Measurements from ENCODE around the gene CHAT. TPM values are rescaled to one million over a fixed set of nuclear protein-coding genes. Genes with fewer than 3 reads are reported as not detected.

Gene CHAT
- total and polyA plus RNA-seq, 12 donors, result not detected

GRCh38 chr10:49569031-49569631 is 44.7 kb upstream of the CHAT start:
- Histone ChIP-seq H3K27me3 (no peaks in the 10 kb centered on the region), H3K4me1 (replicated peaks in 1 of 2) (no peaks in the 10 kb centered on the region), H3K36me3 (replicated peaks in 1 of 2) (no peaks in the 10 kb centered on the region), H3K4me3 (no peak overlapping the region), H3K9me3 (replicated peaks in 1 of 3) (no peaks in the 10 kb centered on the region), H3K27ac (peak overlapping the region in 1 of 5 donors; percentile 49)
- 43 to 61% (median 47%) methylated on average over 3 of the region's 3 CpGs for WGBS, 4 donors
- intact Hi-C loops (cut with DNase I), result no loop called here
- TF ChIP-seq CTCF (IDR thresholded peaks at IDR 0.05), result no peak
- no peak for TF ChIP-seq POLR2A (IDR thresholded peaks at IDR 0.05)
- no peak for DNase-seq

- Histone ChIP-seq H3K27me3 (no peaks in the 10 kb centered on the region), H3K4me1 (replicated peaks in 1 of 2) (no peaks in the 10 kb centered on the region), H3K36me3 (replicated peaks in 1 of 2) (no peaks in the 10 kb centered on the region), H3K27ac (no peak overlapping the region), H3K9me3 (replicated peaks in 1 of 3) (no peaks in the 10 kb centered on the region), H3K4me3 (no peak overlapping the region)
- no peak for DNase-seq
- intact Hi-C loops (cut with DNase I), result no loop called here
- no peak for TF ChIP-seq POLR2A (IDR thresholded peaks at IDR 0.05)
- no peak for TF ChIP-seq CTCF (IDR thresholded peaks at IDR 0.05)
- WGBS, 4 donors, result 33 to 58% (median 48%) methylated on average over 2 of the region's 2 CpGs
These were observed 42.4 kb upstream of the CHAT start for GRCh38 chr10:49571388-49571787.

- TF ChIP-seq CTCF (IDR thresholded peaks at IDR 0.05) (no peak), POLR2A (IDR thresholded peaks at IDR 0.05) (no peak)
- Histone ChIP-seq H3K27me3 (no peaks in the 10 kb centered on the region), H3K4me3 (no peak overlapping the region), H3K9me3 (replicated peaks in 1 of 3) (no peaks in the 10 kb centered on the region), H3K36me3 (replicated peaks in 1 of 2) (no peaks in the 10 kb centered on the region), H3K27ac (no peak overlapping the region), H3K4me1 (replicated peaks in 1 of 2) (no peaks in the 10 kb centered on the region)
- 74 to 84% (median 78%) methylated on average over 5 to 9 of the region's 9 CpGs for WGBS, 4 donors
- no peak for DNase-seq
- intact Hi-C loops (cut with DNase I), result no loop called here
These were observed 41.2 kb upstream of the CHAT start for GRCh38 chr10:49572594-49573114.

GRCh38 chr10:49575489-49576072 is 38.3 kb upstream of the CHAT start:
- Histone ChIP-seq H3K4me3 (no peak overlapping the region), H3K9me3 (replicated peaks in 1 of 3) (no peaks in the 10 kb centered on the region), H3K4me1 (replicated peaks in 1 of 2) (no peaks in the 10 kb centered on the region), H3K27me3 (no peaks in the 10 kb centered on the region), H3K36me3 (replicated peaks in 1 of 2) (no peaks in the 10 kb centered on the region), H3K27ac (no peak overlapping the region)
- no peak for DNase-seq
- 84 to 88% (median 86%) methylated on average over 11 of the region's 11 CpGs for WGBS, 4 donors
- no peak for TF ChIP-seq CTCF (IDR thresholded peaks at IDR 0.05)
- no peak for TF ChIP-seq POLR2A (IDR thresholded peaks at IDR 0.05)
- intact Hi-C loops (cut with DNase I), result no loop called here

All from adrenal gland (tissue), 12 donors.